Fibroblast of lung (primary cell): ENCODE results near the gene U2AF1L4. TPM values are rescaled to one million over a fixed set of nuclear protein-coding genes. Genes with fewer than 3 reads are reported as not detected.

Experiments used
- DNase-seq, 2 donors: peaks; one replicate each; pipeline versions ENCODE4 v3.0.0 to v3.0.0-alpha.2; 2010; ENCODE audit warnings: low read depth in 2 of 2
- H2AFZ ChIP-seq: 2 replicates; pipeline ENCODE4 v1.5.1; 2012; ENCODE audit warnings: low read length, control low read depth, inconsistent platforms
- H3K27ac ChIP-seq: 2 replicates; pipeline ENCODE4 v1.5.1; 2011; ENCODE audit warnings: low read length, control low read depth; ENCODE audit not compliant: insufficient read depth
- H3K27me3 ChIP-seq: 2 replicates; pipeline ENCODE4 v1.5.1; 2011; ENCODE audit warnings: mild to moderate bottlenecking, low read length; ENCODE audit not compliant: control insufficient read depth, insufficient read depth
- H3K36me3 ChIP-seq: 2 replicates; pipeline ENCODE4 v1.5.1; 2011; ENCODE audit warnings: low read length; ENCODE audit not compliant: control insufficient read depth, insufficient read depth
- H3K4me1 ChIP-seq: 2 replicates; pipeline ENCODE4 v1.5.1; 2011; ENCODE audit warnings: low read length; ENCODE audit not compliant: control insufficient read depth, insufficient read depth; ENCODE audit errors: extremely low read depth
- H3K4me2 ChIP-seq: 2 replicates; pipeline ENCODE4 v1.5.1; 2011; ENCODE audit warnings: low read length, control low read depth; ENCODE audit not compliant: insufficient read depth; ENCODE audit errors: extremely low read depth
- H3K4me3 ChIP-seq, 4 experiments: fragments of 200-600 bp in 1 of 4; sonication (generic) in 1 of 4; replicated peaks in 1 of 4; 2 replicates each; pipeline ENCODE4 v1.5.1; 2011 to 2016; ENCODE audit warnings: low read length in 4 of 4, low read depth in 3 of 4, mild to moderate bottlenecking in 3 of 4, control low read depth in 2 of 4, inconsistent platforms in 1 of 4, mixed read lengths in 1 of 4; ENCODE audit not compliant: insufficient read depth in 1 of 4; ENCODE audit errors: control extremely low read depth in 1 of 4
- H3K79me2 ChIP-seq: 2 replicates; pipeline ENCODE4 v1.5.1; 2012; ENCODE audit warnings: mild to moderate bottlenecking, low read length, inconsistent platforms; ENCODE audit not compliant: control insufficient read depth, insufficient read depth
- H3K9ac ChIP-seq: 2 replicates; pipeline ENCODE4 v1.5.1; 2011; ENCODE audit warnings: mild to moderate bottlenecking, low read length, control low read depth; ENCODE audit not compliant: insufficient read depth
- H3K9me3 ChIP-seq: 2 replicates; pipeline ENCODE4 v1.5.1; 2012; ENCODE audit warnings: low read depth, low read length; ENCODE audit not compliant: control insufficient read depth, insufficient read depth
- H4K20me1 ChIP-seq: 2 replicates; pipeline ENCODE4 v1.5.1; 2011; ENCODE audit warnings: low read length; ENCODE audit not compliant: control insufficient read depth, insufficient read depth; ENCODE audit errors: extremely low read depth
- EZH2 ChIP-seq: IDR thresholded peaks from 2 replicates; pipeline ENCODE4 v1.5.1; 2012; ENCODE audit warnings: low read length, control low read depth, mild to moderate bottlenecking; ENCODE audit errors: missing control alignments
- polyA plus RNA-seq, 2 donors: library from polyadenylated mRNA; depleted of rRNA in 1 of 2; stranded (reverse) in 1 of 2; unstranded in 1 of 2; fragments of >200 nt; gene quantifications; 2 replicates each; pipeline ENCODE4 v1.2.1, GENCODE V29; 2011 to 2012; ENCODE audit warnings: missing spikeins in 1 of 2
- total RNA-seq: library from RNA; depleted of rRNA; stranded (reverse); fragments of >200 nt; gene quantifications from 2 replicates; pipeline ENCODE4 v1.2.1, GENCODE V29; 2014
- TF ChIP-seq, protein P1 (sequence below), 2 donors: IDR thresholded peaks in 1 of 2; conservative IDR thresholded peaks in 1 of 2; 1 replicate in 1 of 2; 2 replicates in 1 of 2; pipeline ENCODE4 v1.5.1; 2011 to 2012; ENCODE audit warnings: low read length in 2 of 2, control low read depth in 1 of 2, inconsistent platforms in 1 of 2, low read depth in 1 of 2, mild to moderate bottlenecking in 1 of 2

Gene U2AF1L4
- total and polyA plus RNA-seq, 2 donors (not counting 1 experiment from before 2014, with no cell fraction given): 9.1 to 11.9 TPM

DNA sequence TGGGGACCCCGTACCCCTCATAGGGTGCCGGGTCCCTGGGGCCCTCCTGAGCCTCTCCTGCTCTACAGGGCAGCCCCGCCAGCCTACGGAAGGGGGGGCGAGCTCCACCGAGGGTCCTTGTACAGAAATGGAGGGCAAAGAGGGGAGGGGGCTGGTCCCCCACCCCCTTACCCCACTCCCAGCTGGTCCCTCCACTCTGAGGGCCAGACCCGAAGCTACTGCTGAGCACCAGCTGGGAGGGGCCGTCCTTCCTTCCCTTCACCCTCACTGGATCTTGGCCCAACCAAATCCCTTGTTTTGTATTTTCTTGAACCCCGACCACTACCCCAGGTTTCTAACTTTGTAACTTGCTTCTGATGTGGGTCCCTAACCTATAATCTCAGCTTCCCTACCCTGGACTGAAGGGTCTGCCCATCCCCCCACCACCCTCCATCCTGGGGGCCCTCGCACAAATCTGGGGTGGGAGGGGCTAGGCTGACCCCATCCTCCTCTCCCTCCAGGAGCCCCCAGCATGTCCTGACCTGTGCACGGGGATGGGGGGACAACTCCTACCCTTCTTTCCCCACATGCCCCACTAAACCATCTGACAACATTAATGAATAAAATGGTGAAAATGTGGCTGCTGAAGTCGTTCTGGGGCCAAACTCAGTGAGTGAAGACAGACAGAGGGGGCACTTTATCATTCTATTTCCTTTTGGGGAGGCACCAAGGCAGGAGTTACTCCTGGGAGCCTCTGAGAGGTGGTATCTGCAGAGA lies 43.2 kb upstream of the U2AF1L4 start:
- no peak overlapping the region for H2AFZ ChIP-seq
- no peak for TF ChIP-seq EZH2
- TF ChIP-seq, protein P1, sequence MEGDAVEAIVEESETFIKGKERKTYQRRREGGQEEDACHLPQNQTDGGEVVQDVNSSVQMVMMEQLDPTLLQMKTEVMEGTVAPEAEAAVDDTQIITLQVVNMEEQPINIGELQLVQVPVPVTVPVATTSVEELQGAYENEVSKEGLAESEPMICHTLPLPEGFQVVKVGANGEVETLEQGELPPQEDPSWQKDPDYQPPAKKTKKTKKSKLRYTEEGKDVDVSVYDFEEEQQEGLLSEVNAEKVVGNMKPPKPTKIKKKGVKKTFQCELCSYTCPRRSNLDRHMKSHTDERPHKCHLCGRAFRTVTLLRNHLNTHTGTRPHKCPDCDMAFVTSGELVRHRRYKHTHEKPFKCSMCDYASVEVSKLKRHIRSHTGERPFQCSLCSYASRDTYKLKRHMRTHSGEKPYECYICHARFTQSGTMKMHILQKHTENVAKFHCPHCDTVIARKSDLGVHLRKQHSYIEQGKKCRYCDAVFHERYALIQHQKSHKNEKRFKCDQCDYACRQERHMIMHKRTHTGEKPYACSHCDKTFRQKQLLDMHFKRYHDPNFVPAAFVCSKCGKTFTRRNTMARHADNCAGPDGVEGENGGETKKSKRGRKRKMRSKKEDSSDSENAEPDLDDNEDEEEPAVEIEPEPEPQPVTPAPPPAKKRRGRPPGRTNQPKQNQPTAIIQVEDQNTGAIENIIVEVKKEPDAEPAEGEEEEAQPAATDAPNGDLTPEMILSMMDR (conservative IDR thresholded peaks at IDR 0.05 in 1 of 2, IDR thresholded peaks at IDR 0.05 in 1 of 2; ENCODE audit: low read depth in 1 of 2, low read length in 2 of 2): no peak
- DNase-seq: no peak
- peaks cover 4% of the 10 kb centered on the region for H3K36me3 ChIP-seq
- H3K4me1 ChIP-seq: peaks cover 3% of the 10 kb centered on the region
- H3K27ac ChIP-seq: no peak overlapping the region
- H4K20me1 ChIP-seq: no peaks in the 10 kb centered on the region
- no peaks in the 10 kb centered on the region for H3K79me2 ChIP-seq
- H3K9ac ChIP-seq: no peak overlapping the region
- H3K9me3 ChIP-seq: no peaks in the 10 kb centered on the region
- H3K27me3 ChIP-seq: no peaks in the 10 kb centered on the region
- no peak overlapping the region for H3K4me3 ChIP-seq
- H3K4me2 ChIP-seq: no peak overlapping the region

DNA sequence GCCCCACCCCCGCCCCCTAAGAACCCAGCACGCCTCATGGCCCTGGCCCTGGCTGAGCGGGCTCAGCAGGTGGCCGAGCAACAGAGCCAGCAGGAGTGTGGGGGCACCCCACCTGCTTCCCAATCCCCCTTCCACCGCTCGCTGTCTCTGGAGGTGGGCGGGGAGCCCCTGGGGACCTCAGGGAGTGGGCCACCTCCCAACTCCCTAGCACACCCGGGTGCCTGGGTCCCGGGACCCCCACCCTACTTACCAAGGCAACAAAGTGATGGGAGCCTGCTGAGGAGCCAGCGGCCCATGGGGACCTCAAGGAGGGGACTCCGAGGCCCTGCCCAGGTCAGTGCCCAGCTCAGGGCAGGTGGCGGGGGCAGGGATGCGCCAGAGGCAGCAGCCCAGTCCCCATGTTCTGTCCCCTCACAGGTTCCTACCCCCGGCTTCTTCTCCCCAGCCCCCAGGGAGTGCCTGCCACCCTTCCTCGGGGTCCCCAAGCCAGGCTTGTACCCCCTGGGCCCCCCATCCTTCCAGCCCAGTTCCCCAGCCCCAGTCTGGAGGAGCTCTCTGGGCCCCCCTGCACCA lies 42.1 kb upstream of the U2AF1L4 start:
- Histone ChIP-seq H3K4me1 (no peaks in the 10 kb centered on the region), H3K36me3 (peaks cover 6% of the 10 kb centered on the region), H4K20me1 (no peaks in the 10 kb centered on the region), H3K9ac (no peak overlapping the region), H3K4me2 (no peak overlapping the region), H3K79me2 (no peaks in the 10 kb centered on the region), H2AFZ (no peak overlapping the region), H3K27me3 (no peaks in the 10 kb centered on the region), H3K27ac (no peak overlapping the region), H3K4me3 (no peak overlapping the region), H3K9me3 (no peaks in the 10 kb centered on the region)
- DNase-seq: no peak
- TF ChIP-seq EZH2: no peak
- TF ChIP-seq, protein P1 (conservative IDR thresholded peaks at IDR 0.05 in 1 of 2, IDR thresholded peaks at IDR 0.05 in 1 of 2; ENCODE audit: low read depth in 1 of 2, low read length in 2 of 2): no peak

DNA sequence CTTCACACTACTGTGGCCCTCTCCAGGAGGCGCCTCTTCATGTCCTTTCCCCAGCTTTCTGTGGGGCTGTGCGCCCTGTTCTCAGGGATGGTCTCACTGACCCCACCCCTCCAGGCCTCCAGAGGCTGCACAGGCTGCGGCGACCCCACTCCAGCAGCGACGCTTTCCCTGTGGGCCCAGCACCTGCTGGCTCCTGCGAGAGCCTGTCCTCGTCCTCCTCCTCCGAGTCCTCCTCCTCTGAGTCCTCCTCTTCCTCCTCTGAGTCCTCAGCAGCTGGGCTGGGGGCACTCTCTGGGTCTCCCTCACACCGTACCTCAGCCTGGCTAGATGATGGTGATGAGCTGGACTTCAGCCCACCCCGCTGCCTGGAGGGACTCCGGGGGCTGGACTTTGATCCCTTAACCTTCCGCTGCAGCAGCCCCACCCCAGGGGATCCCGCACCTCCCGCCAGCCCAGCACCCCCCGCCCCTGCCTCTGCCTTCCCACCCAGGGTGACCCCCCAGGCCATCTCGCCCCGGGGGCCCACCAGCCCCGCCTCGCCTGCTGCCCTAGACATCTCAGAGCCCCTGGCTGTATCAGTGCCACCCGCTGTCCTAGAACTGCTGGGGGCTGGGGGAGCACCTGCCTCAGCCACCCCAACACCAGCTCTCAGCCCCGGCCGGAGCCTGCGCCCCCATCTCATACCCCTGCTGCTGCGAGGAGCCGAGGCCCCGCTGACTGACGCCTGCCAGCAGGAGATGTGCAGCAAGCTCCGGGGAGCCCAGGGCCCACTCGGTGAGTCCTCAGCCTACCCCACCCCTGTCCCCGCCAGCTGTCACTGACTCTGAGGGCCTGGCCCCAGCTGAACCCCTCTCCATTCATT lies 41.3 kb upstream of the U2AF1L4 start:
- no peaks in the 10 kb centered on the region for H3K27me3 ChIP-seq
- no peak for DNase-seq
- no peak overlapping the region for H3K27ac ChIP-seq
- H3K36me3 ChIP-seq: peaks cover 8% of the 10 kb centered on the region
- H3K4me3 ChIP-seq: no peak overlapping the region
- no peak for TF ChIP-seq EZH2
- TF ChIP-seq, protein P1 (conservative IDR thresholded peaks at IDR 0.05 in 1 of 2, IDR thresholded peaks at IDR 0.05 in 1 of 2; ENCODE audit: low read depth in 1 of 2, low read length in 2 of 2): no peak
- H2AFZ ChIP-seq: no peak overlapping the region
- no peaks in the 10 kb centered on the region for H3K4me1 ChIP-seq
- H3K9me3 ChIP-seq: no peaks in the 10 kb centered on the region
- no peaks in the 10 kb centered on the region for H4K20me1 ChIP-seq
- H3K79me2 ChIP-seq: no peaks in the 10 kb centered on the region
- no peak overlapping the region for H3K4me2 ChIP-seq
- no peak overlapping the region for H3K9ac ChIP-seq
